Brain microvascular endothelial cell (primary cell): ENCODE measurements around the gene CTXN1.

ENCODE experiments used
- DNase-seq: peaks from one replicate; pipeline ENCODE4 v3.0.0-alpha.2; 2020
- H3K27ac ChIP-seq: fragments of 250-450 bp; sonication (Bioruptor Pico); 2 replicates; pipeline ENCODE4 v1.5.1; 2020; ENCODE audit warnings: mild to moderate bottlenecking, moderate library complexity
- H3K27me3 ChIP-seq: fragments of 250-450 bp; sonication (Bioruptor Pico); replicated peaks from 2 replicates; pipeline ENCODE4 v1.5.1; 2020; ENCODE audit warnings: mild to moderate bottlenecking
- H3K36me3 ChIP-seq: fragments of 250-450 bp; sonication (Bioruptor Pico); replicated peaks from 2 replicates; pipeline ENCODE4 v1.5.1; 2020; ENCODE audit warnings: mild to moderate bottlenecking
- H3K4me3 ChIP-seq: 2 replicates; pipeline ENCODE4 v1.5.1; 2011; ENCODE audit warnings: low read depth, mild to moderate bottlenecking, control low read depth, low read length, moderate library complexity
- in situ Hi-C: cut with HindIII; loops from 2 replicates; pipeline ENCODE4 v1.10.0; 2017; ENCODE audit warnings: low sequenced_read_pairs, low pct_ligation_motif_present
- TF ChIP-seq, protein P1 (sequence below): IDR thresholded peaks from 2 replicates; pipeline ENCODE4 v1.5.1; 2011; ENCODE audit warnings: low read depth, mild to moderate bottlenecking, moderate library complexity, low read length, control low read depth, inconsistent platforms; ENCODE audit errors: missing control alignments

CTXN1 gene

DNA sequence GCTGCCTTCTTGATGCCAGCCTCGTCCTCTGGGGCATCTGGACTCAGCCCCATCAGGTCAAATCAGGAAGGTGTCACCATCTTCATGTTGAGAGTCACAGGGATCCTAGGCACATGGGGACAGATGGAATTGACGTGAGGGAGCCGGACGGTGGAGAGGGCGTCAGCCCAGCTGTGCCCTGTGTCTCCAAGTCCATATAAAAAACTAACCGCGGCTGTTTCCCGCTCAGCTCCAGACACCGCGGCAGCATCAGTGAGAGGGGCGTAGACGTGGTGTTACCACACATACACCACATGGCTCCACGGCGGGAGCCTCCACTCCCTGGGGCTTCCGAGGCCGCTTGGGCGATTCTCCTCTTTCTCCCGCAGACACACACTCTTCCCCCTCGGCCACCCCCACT, 46.1 kb downstream of the CTXN1 start:
- in situ Hi-C loops: no loop called here
- H3K36me3 ChIP-seq: no peaks in the 10 kb centered on the region
- no peak overlapping the region for H3K27ac ChIP-seq
- no peak for DNase-seq
- TF ChIP-seq, protein P1, sequence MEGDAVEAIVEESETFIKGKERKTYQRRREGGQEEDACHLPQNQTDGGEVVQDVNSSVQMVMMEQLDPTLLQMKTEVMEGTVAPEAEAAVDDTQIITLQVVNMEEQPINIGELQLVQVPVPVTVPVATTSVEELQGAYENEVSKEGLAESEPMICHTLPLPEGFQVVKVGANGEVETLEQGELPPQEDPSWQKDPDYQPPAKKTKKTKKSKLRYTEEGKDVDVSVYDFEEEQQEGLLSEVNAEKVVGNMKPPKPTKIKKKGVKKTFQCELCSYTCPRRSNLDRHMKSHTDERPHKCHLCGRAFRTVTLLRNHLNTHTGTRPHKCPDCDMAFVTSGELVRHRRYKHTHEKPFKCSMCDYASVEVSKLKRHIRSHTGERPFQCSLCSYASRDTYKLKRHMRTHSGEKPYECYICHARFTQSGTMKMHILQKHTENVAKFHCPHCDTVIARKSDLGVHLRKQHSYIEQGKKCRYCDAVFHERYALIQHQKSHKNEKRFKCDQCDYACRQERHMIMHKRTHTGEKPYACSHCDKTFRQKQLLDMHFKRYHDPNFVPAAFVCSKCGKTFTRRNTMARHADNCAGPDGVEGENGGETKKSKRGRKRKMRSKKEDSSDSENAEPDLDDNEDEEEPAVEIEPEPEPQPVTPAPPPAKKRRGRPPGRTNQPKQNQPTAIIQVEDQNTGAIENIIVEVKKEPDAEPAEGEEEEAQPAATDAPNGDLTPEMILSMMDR: no peak
- no peak overlapping the region for H3K4me3 ChIP-seq
- no peaks in the 10 kb centered on the region for H3K27me3 ChIP-seq

DNA sequence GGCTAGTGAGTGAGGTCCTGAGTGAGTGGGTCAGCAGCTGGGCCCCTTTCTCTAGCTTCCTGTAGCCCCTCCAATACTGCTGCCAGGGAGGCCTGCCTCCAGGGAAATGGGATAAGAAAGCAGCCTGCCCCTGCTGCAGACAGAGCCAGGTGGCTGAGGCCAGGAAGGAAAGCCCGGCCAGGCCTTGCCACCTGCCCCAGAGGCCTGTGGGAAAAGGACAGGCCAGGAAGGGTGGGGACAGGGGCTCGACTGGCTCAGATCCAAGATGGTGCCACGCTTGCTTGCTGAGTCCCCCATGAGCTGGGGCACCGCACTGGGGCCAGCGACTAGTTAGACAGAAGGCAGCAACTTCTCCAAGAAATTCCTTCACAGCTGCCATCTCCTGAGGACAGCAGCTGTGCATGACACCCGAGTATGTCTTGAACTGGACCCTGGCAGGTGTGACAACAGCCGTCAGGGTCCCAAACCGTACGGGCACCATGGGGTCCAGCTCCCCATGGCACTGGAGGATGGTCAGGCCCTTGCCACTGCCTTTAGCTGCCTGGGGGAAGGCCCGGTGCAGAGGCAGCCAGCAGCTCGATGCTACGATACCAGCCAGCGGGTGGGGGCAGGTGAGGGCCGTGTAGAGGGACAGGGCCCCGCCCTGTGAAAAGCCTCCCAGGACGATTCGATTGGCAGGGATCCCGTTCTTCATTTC, 46.7 kb downstream of the CTXN1 start:
- H3K4me3 ChIP-seq: no peak overlapping the region
- no peak overlapping the region for H3K27ac ChIP-seq
- in situ Hi-C loops: no loop called here
- no peak for DNase-seq
- TF ChIP-seq, protein P1: no peak
- H3K27me3 ChIP-seq: peaks cover 5% of the 10 kb centered on the region
- no peaks in the 10 kb centered on the region for H3K36me3 ChIP-seq

DNA sequence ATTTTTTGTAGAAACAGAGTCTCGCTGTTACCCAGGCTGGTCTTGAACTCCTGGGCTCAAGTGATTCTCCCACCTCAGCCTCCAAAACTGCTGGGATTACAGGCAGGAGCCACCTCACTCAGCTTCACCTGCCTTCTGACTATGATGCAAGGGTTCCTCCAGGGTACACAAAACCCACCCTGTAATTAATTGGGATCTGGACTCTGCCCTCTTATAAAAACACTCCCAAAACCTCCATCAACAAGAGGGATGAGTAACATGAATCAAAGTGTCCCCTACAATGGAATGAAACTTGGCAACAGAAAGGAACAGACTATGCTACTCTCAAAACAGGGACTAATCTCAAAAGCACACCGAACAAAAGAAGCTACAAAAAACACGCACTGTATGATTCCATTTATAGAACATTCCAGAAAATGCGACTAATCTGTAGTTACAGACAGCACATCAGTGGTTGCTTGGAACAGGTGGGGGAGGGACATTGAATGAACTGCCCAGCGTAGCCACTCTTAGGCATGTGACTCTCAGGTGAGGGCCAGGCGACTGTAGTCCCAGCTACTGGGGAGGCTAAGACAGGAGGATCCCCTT, 48.6 kb downstream of the CTXN1 start:
- H3K27me3 ChIP-seq: peaks cover 19% of the 10 kb centered on the region
- no peak overlapping the region for H3K27ac ChIP-seq
- in situ Hi-C loops: no loop called here
- no peak overlapping the region for H3K4me3 ChIP-seq
- no peak for DNase-seq
- TF ChIP-seq, protein P1: no peak
- no peaks in the 10 kb centered on the region for H3K36me3 ChIP-seq

DNA sequence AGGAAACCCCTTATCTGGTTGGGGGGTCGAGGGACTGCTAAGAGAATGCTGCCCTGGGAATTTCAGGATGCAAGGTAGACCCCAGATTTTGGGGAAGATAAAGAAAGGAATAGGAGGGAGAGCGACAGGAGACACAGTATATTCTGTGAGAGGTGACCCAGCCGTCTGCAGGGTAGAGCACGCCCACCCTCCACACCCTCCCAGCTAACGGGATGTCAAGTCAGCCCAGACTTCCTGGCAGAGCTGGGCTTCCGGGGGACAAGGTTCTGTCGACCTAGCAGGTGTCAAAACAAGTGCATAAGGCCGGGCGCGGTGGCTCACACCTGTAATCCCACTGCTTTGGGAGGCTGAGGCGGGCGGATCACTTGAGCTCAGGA, 51.0 kb downstream of the CTXN1 start:
- in situ Hi-C loops: no loop called here
- no peak overlapping the region for H3K4me3 ChIP-seq

More for the DNA sequence above, 51.0 kb downstream of the CTXN1 start:
- Histone ChIP-seq H3K27ac (no peak overlapping the region), H3K36me3 (no peaks in the 10 kb centered on the region), H3K27me3 (peaks cover 19% of the 10 kb centered on the region)
- DNase-seq: no peak
- TF ChIP-seq, protein P1: no peak
